Measurements from ENCODE around the gene PPP5C.

- TF ChIP-seq CTCF (conservative IDR thresholded peaks at IDR 0.05; ENCODE audit: low read length) (no peak), EZH2phosphoT487 (IDR thresholded peaks at IDR 0.05; ENCODE audit: borderline replicate concordance, low read depth, low read length) (no peak)
Observed at GRCh38 chr19:46383171-46383815, 36.4 kb downstream of the PPP5C start.

Measured in OCI-LY7 (cell line).